ENCODE data around the gene OR8K5. TPM values are rescaled to one million over a fixed set of nuclear protein-coding genes. Genes with fewer than 3 reads are reported as not detected.

Gene OR8K5
- total and polyA plus RNA-seq, 2 experiments from 2014 or later, result not detected

DNA sequence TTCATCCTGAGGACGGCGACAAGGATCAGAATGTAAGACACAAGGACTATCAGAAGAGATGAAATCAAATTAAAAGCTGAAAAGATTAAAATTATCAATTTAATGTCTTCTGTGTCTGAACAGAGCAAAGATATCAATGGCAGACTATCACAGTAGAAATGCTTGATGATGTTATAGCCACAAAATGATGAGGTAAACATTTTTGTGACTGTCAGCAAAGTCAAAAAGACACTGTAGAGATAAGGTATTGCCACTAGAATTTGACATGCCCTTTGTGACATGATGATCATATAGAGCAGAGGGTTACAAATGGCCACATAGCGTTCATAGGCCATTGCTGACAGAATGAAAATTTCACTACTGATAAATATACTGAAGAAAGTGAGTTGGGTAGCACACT lies 28.5 kb upstream of the OR8K5 start:
- ATAC-seq (no peak), DNase-seq (ENCODE audit: low spot score) (no peak)
- no peaks in the 10 kb centered on the region for H3K4me1 ChIP-seq (ENCODE audit: insufficient read depth)
- TF ChIP-seq, protein P1, sequence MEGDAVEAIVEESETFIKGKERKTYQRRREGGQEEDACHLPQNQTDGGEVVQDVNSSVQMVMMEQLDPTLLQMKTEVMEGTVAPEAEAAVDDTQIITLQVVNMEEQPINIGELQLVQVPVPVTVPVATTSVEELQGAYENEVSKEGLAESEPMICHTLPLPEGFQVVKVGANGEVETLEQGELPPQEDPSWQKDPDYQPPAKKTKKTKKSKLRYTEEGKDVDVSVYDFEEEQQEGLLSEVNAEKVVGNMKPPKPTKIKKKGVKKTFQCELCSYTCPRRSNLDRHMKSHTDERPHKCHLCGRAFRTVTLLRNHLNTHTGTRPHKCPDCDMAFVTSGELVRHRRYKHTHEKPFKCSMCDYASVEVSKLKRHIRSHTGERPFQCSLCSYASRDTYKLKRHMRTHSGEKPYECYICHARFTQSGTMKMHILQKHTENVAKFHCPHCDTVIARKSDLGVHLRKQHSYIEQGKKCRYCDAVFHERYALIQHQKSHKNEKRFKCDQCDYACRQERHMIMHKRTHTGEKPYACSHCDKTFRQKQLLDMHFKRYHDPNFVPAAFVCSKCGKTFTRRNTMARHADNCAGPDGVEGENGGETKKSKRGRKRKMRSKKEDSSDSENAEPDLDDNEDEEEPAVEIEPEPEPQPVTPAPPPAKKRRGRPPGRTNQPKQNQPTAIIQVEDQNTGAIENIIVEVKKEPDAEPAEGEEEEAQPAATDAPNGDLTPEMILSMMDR (conservative IDR thresholded peaks at IDR 0.05; ENCODE audit: low read depth in 2 of 2), result no peak
- TF ChIP-seq STAT1 (IDR thresholded peaks at IDR 0.05; ENCODE audit: unreplicated experiment) (no peak), ETS1 (IDR thresholded peaks at IDR 0.05) (no peak), EZH2phosphoT487 (IDR thresholded peaks at IDR 0.05; ENCODE audit: unreplicated experiment) (no peak), CREB1 (CRISPR knock-in tag; IDR thresholded peaks at IDR 0.05; ENCODE audit: low read depth) (no peak), ZNF462 (CRISPR knock-in tag; IDR thresholded peaks at IDR 0.05) (no peak), REST (IDR thresholded peaks at IDR 0.05; ENCODE audit: unreplicated experiment) (no peak), POLR2AphosphoS5 (IDR thresholded peaks at IDR 0.05; ENCODE audit: low read depth) (no peak), JUNB (IDR thresholded peaks at IDR 0.05; ENCODE audit: unreplicated experiment) (no peak), ZNF114 (CRISPR knock-in tag; IDR thresholded peaks at IDR 0.05) (no peak), NANOG (IDR thresholded peaks at IDR 0.05; ENCODE audit: borderline replicate concordance) (no peak), EZH2 (IDR thresholded peaks at IDR 0.05; ENCODE audit: low read depth, unreplicated experiment) (no peak), ZNF331 (CRISPR knock-in tag; IDR thresholded peaks at IDR 0.05; ENCODE audit: low read depth) (no peak)
- H3K36me3 ChIP-seq (ENCODE audit: insufficient read depth), result no peaks in the 10 kb centered on the region
- no peaks in the 10 kb centered on the region for H3K4me1 Mint-ChIP-seq
- no peak overlapping the region for H3K4me3 ChIP-seq
- no peaks in the 10 kb centered on the region for H3F3A ChIP-seq (replicated peaks; ENCODE audit: low read depth)
- H3K27ac Mint-ChIP-seq, result no peak overlapping the region
- no peaks in the 10 kb centered on the region for H4K20me1 ChIP-seq (replicated peaks; ENCODE audit: insufficient read depth)
- no peaks in the 10 kb centered on the region for H3K27me3 Mint-ChIP-seq (ENCODE audit: insufficient read depth, low read depth, poor library complexity)
- no peaks in the 10 kb centered on the region for H3K36me3 Mint-ChIP-seq (ENCODE audit: low read depth)
- no peaks in the 10 kb centered on the region for H3K79me2 ChIP-seq (replicated peaks; ENCODE audit: insufficient read depth)
- H3K27ac ChIP-seq (ENCODE audit: low read depth), result no peak overlapping the region
- no peak overlapping the region for H3K4me3 Mint-ChIP-seq
- H3K4me2 ChIP-seq, result no peak overlapping the region
- H3K9me2 ChIP-seq (ENCODE audit: insufficient read depth), result 0 out of 2 replicates have a peak, but pooled peaks cover 5% of the 10 kb centered on the region
- H2AFZ ChIP-seq, result no peak overlapping the region
- H3K9me3 Mint-ChIP-seq, result no peaks in the 10 kb centered on the region; the same call in 2 of the 3 replicates
- H3K27me3 ChIP-seq (ENCODE audit: insufficient read depth), result no peaks in the 10 kb centered on the region

Measured in GM23338 (cell line).